ENCODE data around the gene RERE. TPM values are rescaled to one million over a fixed set of nuclear protein-coding genes. Genes with fewer than 3 reads are reported as not detected.

RERE gene
- total and polyA plus RNA-seq, 2 donors (not counting 3 experiments of a cell fraction or from before 2014, with no cell fraction given): 14.1 to 113 TPM

- Histone ChIP-seq H3K9me3 (replicated peaks; ENCODE audit: control insufficient read depth, insufficient read depth, low read length) (no peaks in the 10 kb centered on the region), H3K27ac (ENCODE audit: insufficient read depth, low read depth, low read length) (no peak overlapping the region), H3K79me2 (ENCODE audit: control insufficient read depth, insufficient read depth, low read length) (peaks cover 82% of the 10 kb centered on the region), H3K4me1 (ENCODE audit: control insufficient read depth, extremely low read depth, insufficient read depth, low read length) (peaks cover 21% of the 10 kb centered on the region), H3K36me3 (ENCODE audit: control insufficient read depth in 2 of 2, extremely low read depth in 1 of 2, insufficient read depth in 2 of 2, low read length in 2 of 2) (no peaks in the 10 kb centered on the region), H3K9ac (replicated peaks; ENCODE audit: extremely low read depth, insufficient read depth, low read length) (no peak overlapping the region), H3K4me2 (ENCODE audit: insufficient read depth, low read length) (no peak overlapping the region), H4K20me1 (replicated peaks; ENCODE audit: control insufficient read depth, extremely low read depth, insufficient read depth, low read length) (peaks cover 8% of the 10 kb centered on the region), H3K27me3 (ENCODE audit: control insufficient read depth in 2 of 2, insufficient read depth in 2 of 2, low read length in 2 of 2) (no peaks in the 10 kb centered on the region), H3K4me3 (replicated peaks in 1 of 3; ENCODE audit: insufficient read depth in 1 of 3, low read depth in 1 of 3, low read length in 3 of 3) (no peak overlapping the region), H3K9me1 (replicated peaks; ENCODE audit: control insufficient read depth, extremely low read depth, insufficient read depth, low read length) (peaks cover 2% of the 10 kb centered on the region), H2AFZ (ENCODE audit: low read depth, low read length) (no peak overlapping the region)
- dilution Hi-C loops (cut with MboI; ENCODE audit: extremely low pct_ligation_motif_present, low sequenced_read_pairs) (no loop called here), intact Hi-C loops (cut with micrococcal nuclease) (no loop called here)
- BruUV-seq (replicated peaks): no TSS peak
- TF ChIP-seq MAX (IDR thresholded peaks at IDR 0.05; ENCODE audit: insufficient read depth, insufficient read length) (no peak), FOS (IDR thresholded peaks at IDR 0.05; ENCODE audit: borderline replicate concordance, insufficient read depth, low read length) (no peak), GATA2 (IDR thresholded peaks at IDR 0.05; ENCODE audit: insufficient read depth, insufficient read length, low read depth, low read length) (no peak), POLR2A (IDR thresholded peaks at IDR 0.05; ENCODE audit: low read depth, low read length) (no peak), MYC (IDR thresholded peaks at IDR 0.05; ENCODE audit: low read depth, low read length) (no peak), JUN (IDR thresholded peaks at IDR 0.05; ENCODE audit: borderline replicate concordance, insufficient read depth, insufficient read length, low read depth) (no peak), CTCF (IDR thresholded peaks at IDR 0.05; ENCODE audit: extremely low read depth in 1 of 2, insufficient read depth in 1 of 2, low read depth in 1 of 2, low read length in 2 of 2) (no peak), POLR2AphosphoS5 (IDR thresholded peaks at IDR 0.05; ENCODE audit: insufficient read depth, low read depth, low read length) (no peak), EZH2 (IDR thresholded peaks at IDR 0.05; ENCODE audit: borderline replicate concordance, low read depth, low read length, severe bottlenecking) (no peak)
- POLR2A ChIA-PET: interaction anchor here (1.0 kb wide), 1 partner anchor 16 kb away, joined by 3 read pairs; no protein-coding TSS in a partner anchor
- DNase-seq (ENCODE audit: low read depth, low spot score): no peak
- CTCF ChIA-PET: interaction anchor here (0.6 to 1.6 kb wide), 13 partner anchors 8 to 548 kb away, joined by 3 to 12 read pairs (median 4); no protein-coding TSS in a partner anchor
- FAIRE-seq: no peak
These were observed 137.3 kb downstream of the RERE start for GRCh38 chr1:8679929-8680663.
